ENCODE measurements around the gene SPATA2L. TPM values are rescaled to one million over a fixed set of nuclear protein-coding genes. Genes with fewer than 3 reads are reported as not detected.
A peak's percentile ranks its signal among the peaks of the same experiment; 100 is the strongest.

Gene SPATA2L
- total and polyA plus RNA-seq, 4 donors = 6.9 to 17.3 (median 13.6) TPM

DNA sequence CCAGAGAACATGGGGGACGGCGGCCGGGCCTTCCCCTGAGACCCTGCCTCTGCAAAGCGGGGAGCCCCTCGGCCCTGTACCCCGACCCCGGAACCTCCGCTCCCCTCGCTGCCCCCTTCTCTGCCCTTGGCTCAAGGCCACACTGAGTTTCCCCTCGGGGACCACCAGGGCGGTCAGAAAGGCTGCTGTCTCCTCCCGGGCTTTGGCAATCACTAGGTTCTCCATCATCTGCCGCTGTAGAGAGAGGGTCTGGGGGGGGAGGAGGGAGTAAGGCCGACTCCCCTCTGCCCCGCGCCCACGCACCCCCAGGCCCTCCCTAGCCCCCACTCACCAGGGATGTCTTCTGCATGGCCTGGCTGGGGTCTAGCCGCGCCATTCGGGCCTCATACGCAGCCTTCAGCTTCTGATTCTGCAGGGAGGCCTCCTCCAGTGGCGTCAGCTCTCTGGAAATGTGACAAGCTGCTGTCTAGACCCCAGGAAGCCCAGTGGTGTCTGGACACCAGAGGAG is 10.8 kb upstream of the SPATA2L start:
- Histone ChIP-seq H3K4me1 (ENCODE audit: control insufficient read depth in 5 of 5, insufficient read depth in 5 of 5, low read length in 5 of 5) (peaks cover 0 to 7% (median 5%) of the 10 kb centered on the region in 5 donors), H3K9me3 (ENCODE audit: control insufficient read depth in 4 of 4, insufficient read depth in 3 of 4, low read length in 3 of 4) (no peaks in the 10 kb centered on the region), H3K27me3 (ENCODE audit: control insufficient read depth in 3 of 3, insufficient read depth in 3 of 3, low read length in 2 of 3) (no peaks in the 10 kb centered on the region), H3K9ac (ENCODE audit: insufficient read depth in 1 of 2, low read length in 2 of 2) (no peak overlapping the region), H3K4me3 (no peak overlapping the region), H3K36me3 (ENCODE audit: control insufficient read depth in 4 of 4, insufficient read depth in 4 of 4, low read length in 4 of 4) (peaks cover 0 to 1% (median 0%) of the 10 kb centered on the region in 4 donors), H3K27ac (ENCODE audit: low read depth in 1 of 2, low read length in 1 of 2) (no peak overlapping the region)
- 10 to 13% methylated on average over 16 to 22 of the region's 22 CpGs for WGBS, 2 donors
- no peak for ATAC-seq (ENCODE audit: insufficient read depth, low FRiP score)
- peak in 2 of 3 donors; percentile 27 to 49 for DNase-seq
- TF ChIP-seq, protein P1, sequence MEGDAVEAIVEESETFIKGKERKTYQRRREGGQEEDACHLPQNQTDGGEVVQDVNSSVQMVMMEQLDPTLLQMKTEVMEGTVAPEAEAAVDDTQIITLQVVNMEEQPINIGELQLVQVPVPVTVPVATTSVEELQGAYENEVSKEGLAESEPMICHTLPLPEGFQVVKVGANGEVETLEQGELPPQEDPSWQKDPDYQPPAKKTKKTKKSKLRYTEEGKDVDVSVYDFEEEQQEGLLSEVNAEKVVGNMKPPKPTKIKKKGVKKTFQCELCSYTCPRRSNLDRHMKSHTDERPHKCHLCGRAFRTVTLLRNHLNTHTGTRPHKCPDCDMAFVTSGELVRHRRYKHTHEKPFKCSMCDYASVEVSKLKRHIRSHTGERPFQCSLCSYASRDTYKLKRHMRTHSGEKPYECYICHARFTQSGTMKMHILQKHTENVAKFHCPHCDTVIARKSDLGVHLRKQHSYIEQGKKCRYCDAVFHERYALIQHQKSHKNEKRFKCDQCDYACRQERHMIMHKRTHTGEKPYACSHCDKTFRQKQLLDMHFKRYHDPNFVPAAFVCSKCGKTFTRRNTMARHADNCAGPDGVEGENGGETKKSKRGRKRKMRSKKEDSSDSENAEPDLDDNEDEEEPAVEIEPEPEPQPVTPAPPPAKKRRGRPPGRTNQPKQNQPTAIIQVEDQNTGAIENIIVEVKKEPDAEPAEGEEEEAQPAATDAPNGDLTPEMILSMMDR (IDR thresholded peaks at IDR 0.05; ENCODE audit: control extremely low read depth, extremely low read depth) = no peak

DNA sequence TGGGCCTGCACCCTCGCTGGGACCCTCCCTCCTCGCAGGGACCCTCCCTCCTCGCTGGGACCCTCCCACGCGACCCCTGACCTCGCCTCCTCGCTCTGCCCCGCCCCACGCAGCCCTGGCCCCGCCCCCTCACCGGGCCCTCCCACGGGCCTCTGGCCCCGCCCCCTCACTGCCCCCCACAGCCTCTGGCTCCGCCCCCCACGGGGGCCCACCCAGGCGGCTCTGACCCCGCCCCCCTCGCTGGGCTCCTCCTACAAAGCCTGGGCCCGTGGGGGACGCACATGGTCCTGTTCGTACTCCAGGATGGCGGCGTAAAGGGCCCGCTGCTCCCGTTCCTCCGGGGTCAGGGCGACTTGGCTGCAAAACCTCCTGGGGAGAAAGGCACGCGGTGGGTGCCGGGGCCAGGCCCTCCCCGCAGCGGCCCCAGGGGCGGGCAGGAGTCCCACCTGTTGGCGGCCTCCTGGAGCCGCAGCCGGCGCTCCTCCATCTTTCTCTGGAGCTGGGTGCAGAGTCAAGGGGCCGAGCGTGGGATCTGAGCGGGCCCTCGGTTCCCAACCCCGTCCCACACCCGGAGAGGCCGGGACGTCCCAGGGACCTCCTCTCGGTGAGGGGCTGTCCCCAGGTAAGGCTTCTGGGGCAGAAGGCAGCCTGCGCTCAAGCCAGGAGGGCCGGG is 10.2 kb upstream of the SPATA2L start:
- WGBS, 2 donors = 2 to 5% methylated on average over 39 to 48 of the region's 48 CpGs
- TF ChIP-seq, protein P1 (IDR thresholded peaks at IDR 0.05; ENCODE audit: control extremely low read depth, extremely low read depth) = no peak
- no peaks in the 10 kb centered on the region for H3K9me3 ChIP-seq (ENCODE audit: control insufficient read depth in 4 of 4, insufficient read depth in 3 of 4, low read length in 3 of 4)
- H3K36me3 ChIP-seq (ENCODE audit: control insufficient read depth in 4 of 4, insufficient read depth in 4 of 4, low read length in 4 of 4) = peaks cover 0 to 1% (median 0%) of the 10 kb centered on the region in 4 donors
- peak; percentile 28 to 74 (median 37) for DNase-seq
- H3K9ac ChIP-seq (ENCODE audit: insufficient read depth in 1 of 2, low read length in 2 of 2) = no peak overlapping the region
- H3K4me1 ChIP-seq (ENCODE audit: control insufficient read depth in 5 of 5, insufficient read depth in 5 of 5, low read length in 5 of 5) = peaks cover 0 to 7% (median 5%) of the 10 kb centered on the region in 5 donors
- H3K27me3 ChIP-seq (ENCODE audit: control insufficient read depth in 3 of 3, insufficient read depth in 3 of 3, low read length in 2 of 3) = no peaks in the 10 kb centered on the region
- H3K27ac ChIP-seq (ENCODE audit: low read depth in 1 of 2, low read length in 1 of 2) = no peak overlapping the region
- ATAC-seq (ENCODE audit: insufficient read depth, low FRiP score) = peak; percentile 82
- no peak overlapping the region for H3K4me3 ChIP-seq

DNA sequence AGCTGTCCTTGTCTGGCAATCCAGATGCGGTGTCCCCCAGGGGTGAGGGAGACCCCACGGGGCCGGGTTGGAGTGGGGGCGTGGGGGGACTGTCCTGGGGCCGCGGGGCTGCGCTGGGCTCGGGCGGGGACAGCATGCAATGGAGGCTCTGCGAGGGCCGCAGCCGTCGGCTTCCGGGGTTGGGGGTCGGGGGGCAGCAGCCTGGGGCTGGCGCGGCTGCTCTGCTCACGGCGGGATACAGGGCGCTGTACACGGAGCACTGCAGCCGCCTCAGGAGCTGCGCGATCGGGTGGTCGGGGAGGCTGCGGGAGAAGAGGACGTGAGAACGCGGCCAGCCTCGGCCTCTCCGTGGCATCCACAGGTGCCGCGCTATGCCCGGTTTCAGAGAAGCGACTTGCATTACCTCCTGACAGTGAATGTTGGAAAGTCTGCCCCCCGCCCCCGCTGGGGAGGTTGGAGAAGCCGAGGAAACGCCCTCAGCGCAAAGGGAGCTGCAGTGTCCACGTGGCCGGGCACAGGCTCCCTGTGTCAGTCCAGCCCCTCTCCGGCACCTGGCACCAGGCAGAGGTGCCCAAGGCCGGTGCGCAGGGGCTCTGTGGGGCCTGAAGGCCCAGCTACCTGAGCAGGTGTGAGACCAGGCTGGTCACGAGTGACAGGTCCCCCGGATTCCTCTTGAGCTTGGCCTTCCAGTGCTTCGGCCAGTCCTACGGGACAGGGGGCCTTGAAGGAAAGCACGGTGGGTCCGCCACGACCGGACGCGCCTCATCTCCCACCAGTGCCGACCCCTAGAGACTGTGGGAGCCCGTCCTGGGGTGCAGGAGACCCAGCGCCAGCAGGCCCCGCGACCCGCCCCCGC is 9.4 kb upstream of the SPATA2L start:
- no peak for DNase-seq
- Histone ChIP-seq H3K9me3 (ENCODE audit: control insufficient read depth in 4 of 4, insufficient read depth in 3 of 4, low read length in 3 of 4) (no peaks in the 10 kb centered on the region), H3K27me3 (ENCODE audit: control insufficient read depth in 3 of 3, insufficient read depth in 3 of 3, low read length in 2 of 3) (no peaks in the 10 kb centered on the region), H3K4me3 (no peak overlapping the region), H3K36me3 (ENCODE audit: control insufficient read depth in 4 of 4, insufficient read depth in 4 of 4, low read length in 4 of 4) (no peaks in the 10 kb centered on the region), H3K4me1 (ENCODE audit: control insufficient read depth in 5 of 5, insufficient read depth in 5 of 5, low read length in 5 of 5) (peaks cover 0 to 7% (median 5%) of the 10 kb centered on the region in 5 donors), H3K27ac (ENCODE audit: low read depth in 1 of 2, low read length in 1 of 2) (no peak overlapping the region), H3K9ac (ENCODE audit: insufficient read depth in 1 of 2, low read length in 2 of 2) (no peak overlapping the region)
- no peak for ATAC-seq (ENCODE audit: insufficient read depth, low FRiP score)
- TF ChIP-seq, protein P1 (IDR thresholded peaks at IDR 0.05; ENCODE audit: control extremely low read depth, extremely low read depth) = no peak
- 76 to 87% methylated on average over 54 to 63 of the region's 63 CpGs for WGBS, 2 donors

All from lung (tissue), 12 donors.